G401 (cell line): ENCODE measurements around the gene ZPBP2. TPM values are rescaled to one million over a fixed set of nuclear protein-coding genes. Genes with fewer than 3 reads are reported as not detected.
"Not testable (repeated sequence)": the region's sequence is repeated elsewhere in the genome, so short reads cannot be mapped to it uniquely, and the experiment has no call there.

Source experiments
- DNase-seq: peaks from one replicate; pipeline ENCODE4 v3.0.0-alpha.2; 2015; ENCODE audit warnings: low spot score
- in situ Hi-C: cut with HindIII; loops from 2 replicates; pipeline ENCODE4 v1.10.0; 2016; ENCODE audit warnings: low sequenced_read_pairs, mixed read lengths
- total RNA-seq: library from RNA; depleted of rRNA; stranded (reverse); fragments of >200 nt; shearing (Covaris generic); gene quantifications from 2 replicates; pipeline ENCODE4 v1.2.3, GENCODE V29; 2014

Gene ZPBP2
- total RNA-seq, 1 experiment from 2014 or later, result not detected

DNA sequence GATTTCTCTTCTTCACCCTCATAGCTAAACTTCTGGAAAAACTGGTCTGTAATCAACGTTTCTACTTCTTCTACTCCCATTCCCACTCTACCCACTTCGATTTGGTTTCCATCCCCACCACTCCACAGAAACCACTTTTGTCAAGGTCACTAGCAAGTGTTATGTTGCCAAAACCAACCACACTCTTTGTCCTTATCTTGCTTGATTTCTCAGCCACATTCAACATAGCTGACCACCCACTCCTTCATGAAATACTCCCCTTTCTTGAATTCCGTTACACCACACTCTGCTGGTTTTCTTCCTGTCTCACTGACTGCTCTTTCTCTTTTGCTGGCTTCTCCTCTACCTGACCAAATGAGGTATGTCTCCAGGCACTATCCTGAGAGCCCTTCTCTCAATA lies 15.8 kb upstream of the ZPBP2 start:
- in situ Hi-C loops, result no loop called here
- DNase-seq, result no peak

DNA sequence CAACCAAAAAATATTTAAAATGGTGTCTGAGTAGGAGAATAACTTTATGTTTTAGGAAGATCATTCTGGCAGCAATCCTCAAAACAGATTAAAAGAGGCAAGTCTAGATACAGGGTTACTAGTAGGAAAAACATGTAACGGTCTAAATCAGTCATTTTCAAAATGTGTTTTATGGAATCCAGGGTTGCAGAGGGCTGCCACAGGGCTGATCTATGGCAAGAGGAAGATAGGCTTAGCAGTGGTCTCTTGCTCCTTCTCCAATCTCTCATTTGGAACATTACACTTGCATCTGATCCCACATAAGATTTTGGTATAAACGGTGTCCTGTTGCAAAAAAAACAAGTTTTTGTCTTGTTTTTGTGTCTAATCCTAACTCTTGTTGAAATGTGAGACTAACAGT lies 13.1 kb upstream of the ZPBP2 start:
- no peak for DNase-seq
- in situ Hi-C loops, result no loop called here

DNA sequence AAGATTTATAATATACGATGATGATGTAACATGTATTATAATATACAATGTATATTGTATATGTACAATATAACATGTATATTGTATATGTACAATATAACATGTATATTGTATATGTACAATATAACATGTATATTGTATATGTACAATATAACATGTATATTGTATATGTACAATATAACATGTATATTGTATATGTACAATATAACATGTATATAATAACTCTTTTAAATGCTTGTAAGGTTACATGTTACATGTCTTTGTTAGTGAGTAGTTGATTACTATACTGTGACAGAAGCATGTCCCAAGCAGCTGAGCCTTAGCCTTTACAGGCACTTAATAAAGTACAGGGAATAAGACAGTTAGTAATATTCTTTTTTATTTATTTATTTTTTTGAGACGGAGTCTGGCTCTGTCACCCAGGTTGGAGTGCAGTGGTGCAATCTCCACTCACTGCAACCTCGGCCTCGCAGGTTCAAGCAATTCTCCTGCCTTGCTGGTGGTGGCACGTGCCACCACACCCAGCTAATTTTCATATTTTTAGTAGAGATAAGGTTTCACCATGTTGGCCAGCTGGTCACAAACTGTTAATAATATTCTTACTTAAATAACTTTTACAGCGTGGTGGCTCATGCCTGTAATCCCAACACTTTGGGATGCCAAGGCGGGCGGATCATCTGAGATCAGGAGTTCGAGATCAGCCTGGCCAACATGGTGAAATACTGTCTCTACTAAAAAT lies 11.9 kb upstream of the ZPBP2 start:
- in situ Hi-C loops, DNase-seq: not testable (repeated sequence)

DNA sequence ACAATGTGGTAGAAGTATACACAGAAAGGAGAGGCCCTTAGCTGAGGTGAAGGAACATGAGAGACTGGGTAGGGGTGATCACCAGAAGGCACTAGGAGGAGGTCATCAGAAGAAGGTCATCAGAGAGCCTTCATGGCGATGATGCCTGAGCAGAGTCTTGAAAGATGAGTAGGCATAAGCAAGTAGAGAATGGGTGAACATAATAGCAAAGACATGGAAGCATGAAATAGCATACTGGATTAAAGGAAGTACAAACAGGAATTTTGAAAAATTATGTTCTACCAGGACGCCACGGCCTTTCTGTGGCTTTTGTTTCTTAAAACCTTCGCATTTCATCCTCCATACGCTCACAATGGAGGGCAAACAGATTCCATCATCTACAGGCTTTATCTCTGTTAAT lies 6.8 kb upstream of the ZPBP2 start:
- DNase-seq, result no peak
- in situ Hi-C loops, result no loop called here

DNA sequence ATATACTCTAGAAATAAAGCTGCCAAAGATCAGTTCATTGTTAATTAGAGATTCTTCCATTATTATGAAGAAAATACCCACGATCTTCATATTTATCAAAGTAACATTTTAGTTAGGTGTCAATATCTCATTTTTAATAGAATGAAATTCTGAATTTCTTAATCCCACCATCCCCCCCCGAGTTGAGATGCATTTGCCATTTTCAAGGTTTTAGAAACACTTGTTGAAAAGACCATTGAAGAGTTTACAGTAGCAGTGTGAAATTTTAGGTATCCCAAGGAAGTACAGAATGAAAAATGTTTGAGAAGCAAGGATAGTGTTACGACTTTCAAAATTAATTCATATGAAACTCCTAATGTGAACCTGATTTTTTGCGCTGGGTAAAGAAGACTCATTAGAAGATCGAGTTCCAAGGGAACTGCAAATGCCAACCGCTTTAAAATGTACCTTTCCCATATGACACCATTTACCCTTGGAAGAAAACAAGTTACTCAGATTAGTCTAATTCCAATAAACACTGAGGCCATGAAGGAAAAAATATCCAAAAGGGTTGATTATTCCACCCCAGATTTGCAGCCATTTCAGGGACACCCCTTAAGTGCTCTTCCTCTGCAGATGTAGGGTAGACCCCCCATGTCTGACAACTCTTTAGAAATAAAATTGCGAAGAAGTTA lies 4.6 kb upstream of the ZPBP2 start:
- DNase-seq, result no peak
- in situ Hi-C loops, result no loop called here

DNA sequence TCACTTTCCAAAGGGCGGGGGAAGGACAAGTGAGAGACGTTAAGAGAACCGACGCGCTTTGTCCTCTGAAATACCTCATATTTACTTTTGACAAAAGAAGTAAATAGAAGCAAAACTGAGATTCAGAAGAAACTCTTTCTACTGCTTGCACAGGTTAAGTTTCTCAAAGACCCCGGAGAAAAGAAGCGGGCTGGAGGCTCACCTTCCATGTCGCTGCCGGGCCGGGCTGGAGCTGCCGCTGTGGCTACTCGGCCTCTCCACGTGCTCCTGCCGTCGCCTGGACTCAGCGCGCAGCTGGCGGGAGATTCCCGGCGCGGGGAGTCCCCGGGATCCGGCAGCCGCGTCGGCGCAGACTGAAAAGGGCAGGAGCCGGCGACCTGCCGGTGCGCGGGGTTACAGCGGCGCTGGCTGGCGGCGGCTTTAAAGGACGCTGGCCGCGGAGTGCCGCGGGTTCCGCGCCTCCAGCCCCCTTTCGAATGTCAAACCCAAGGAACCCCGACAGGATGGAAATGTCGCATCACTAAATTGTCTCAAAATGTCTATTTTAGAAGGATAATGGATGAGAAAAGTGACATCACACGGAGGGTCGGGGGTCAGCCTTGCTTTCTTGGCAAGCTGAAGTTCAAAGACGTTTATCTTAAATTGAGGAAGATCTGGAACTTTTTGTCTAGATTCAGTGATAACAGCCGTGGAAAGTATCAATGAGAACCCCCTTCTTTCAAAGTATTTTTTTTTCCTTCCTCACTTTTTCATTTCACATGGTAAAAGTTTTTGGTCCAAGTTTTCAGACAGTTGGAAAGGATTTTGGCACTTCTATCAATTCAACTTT lies 3.9 kb upstream of the ZPBP2 start, which contains the start of gene IKZF3:
IKZF3 (minus strand) TSS at position 395 of the 829 bp plus-strand sequence; CDS start at position 209, 186 bp downstream.
- DNase-seq, result no peak
- in situ Hi-C loops, result no loop called here

DNA sequence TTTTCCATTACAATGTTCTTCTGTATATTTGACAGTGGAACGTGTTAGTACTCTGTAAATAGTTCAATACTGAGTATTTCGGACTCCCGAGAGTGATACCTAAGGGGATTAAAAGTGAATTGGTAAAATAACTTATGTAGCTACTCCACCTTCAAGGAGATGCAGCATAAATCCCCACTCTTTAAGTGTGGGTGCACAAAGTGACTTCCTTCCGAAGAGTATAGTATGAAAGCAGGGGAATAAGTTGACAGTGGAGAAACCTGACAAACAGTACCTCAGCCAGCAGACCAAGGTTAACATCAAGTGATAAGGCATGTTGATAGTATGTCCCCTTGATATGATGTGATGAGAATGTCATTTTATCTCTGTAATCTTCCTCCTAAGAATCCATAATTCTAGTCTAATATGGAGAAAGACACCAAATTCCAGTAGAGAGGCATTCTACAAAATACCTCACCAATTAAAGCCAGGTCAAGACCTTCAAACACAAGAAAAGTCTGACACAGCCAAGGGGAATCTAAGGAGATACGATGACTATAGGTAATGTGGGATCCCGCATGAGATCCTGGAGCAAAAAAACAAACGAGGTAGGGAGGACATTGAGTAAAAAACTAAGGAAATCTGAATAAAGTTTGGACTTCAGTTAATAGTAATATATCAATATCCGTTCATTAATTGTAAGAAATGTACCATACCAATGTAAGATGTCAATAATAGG lies 1.8 kb upstream of the ZPBP2 start:
- in situ Hi-C loops, result no loop called here
- DNase-seq, result no peak

DNA sequence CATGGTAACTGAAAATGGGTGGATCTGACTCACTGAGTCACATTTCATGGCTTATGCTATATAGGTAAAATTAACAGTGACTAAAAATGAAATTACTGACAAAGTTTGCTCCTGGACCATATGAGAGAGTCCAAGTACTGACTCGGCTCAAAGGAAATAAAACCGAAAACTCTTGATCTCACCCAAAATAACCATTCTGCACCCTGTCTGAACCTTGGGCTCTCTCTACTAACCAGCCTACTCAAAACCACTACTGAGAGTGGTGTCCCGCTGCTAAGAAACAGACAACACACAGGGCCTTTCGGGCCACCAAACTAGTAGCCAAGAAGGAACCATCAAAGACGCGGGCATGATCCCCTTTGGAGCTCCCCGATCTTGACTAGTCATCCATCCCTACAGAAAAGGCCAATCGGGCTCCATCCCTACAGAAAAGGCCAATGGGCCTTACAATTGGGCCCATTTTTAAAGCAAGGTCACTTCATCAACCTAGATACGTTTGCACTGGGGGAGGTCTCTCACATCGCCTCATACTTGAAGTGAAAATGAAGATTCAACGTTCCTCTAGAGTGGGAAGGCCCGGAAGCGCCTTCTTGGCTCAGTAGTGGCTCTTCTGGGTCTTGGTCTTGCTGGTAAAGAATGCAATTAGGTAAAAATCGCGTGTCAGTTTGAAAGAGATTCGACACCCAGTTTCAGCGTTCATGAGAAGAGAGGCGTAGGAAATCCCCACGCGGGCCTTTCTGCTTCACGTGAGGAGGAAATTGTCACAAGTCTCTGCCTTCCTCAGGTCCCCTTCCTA lies 720 bp upstream of the ZPBP2 start:
- in situ Hi-C loops, result no loop called here
- DNase-seq, result no peak

DNA sequence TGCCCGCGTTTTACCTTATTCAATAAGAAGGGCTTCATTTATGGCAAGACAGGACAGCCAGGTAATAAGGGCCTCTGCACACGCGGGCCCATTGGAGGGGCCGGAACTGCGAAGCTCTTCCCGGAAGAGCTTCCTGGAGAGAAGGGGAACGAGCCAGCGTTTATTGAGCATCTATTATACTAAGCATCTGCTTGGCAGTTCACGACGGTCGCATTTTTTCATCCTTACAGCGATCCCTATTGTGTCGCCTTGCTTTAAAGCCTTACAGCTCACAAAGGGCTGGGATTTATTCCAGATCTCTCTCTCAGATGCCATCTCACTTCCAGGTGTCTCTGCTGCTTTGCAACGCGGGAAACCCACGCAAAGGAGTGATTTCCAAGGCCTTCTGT lies 546 bp downstream of the ZPBP2 start:
- in situ Hi-C loops, result no loop called here

DNA sequence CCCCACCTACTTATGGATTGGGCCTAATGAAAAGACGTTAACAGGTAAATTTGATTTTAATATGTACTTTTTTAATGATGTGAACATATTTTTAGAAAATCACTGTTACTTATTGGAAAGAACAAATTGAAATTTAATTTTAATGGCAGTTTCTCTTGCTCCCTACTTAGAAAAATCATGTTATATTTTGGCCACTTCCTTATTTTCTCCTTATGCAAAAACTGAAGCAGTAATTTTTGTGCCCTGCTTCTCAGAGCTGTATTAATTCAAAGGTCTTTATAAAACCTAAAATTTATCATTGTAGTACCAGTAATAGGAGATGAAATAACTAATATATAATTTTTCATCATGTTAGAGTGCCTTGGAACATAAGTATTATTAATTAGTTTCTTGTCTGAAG lies 2.8 kb downstream of the ZPBP2 start:
- DNase-seq, result no peak
- in situ Hi-C loops, result no loop called here

More for the DNA sequence above, 546 bp downstream of the ZPBP2 start:
- no peak for DNase-seq

DNA sequence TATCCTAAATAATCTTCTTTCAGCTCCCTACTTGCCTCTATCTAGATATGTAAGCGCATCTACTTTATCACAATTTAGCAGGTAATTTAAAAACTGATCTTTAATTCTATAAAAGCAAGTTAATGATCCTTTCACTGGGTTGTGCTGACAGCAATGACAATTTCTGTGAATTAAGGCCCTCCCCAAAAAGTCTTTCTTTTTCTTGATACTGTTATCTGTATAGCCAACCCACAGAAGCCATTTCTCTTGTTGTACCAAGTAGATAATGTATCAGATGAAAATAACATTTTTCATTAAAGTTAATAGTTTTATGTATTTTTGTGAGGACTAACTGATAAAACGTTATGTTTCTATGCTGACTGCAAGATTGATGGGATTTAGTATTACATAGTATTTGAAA lies 3.8 kb downstream of the ZPBP2 start:
- in situ Hi-C loops, result no loop called here
- no peak for DNase-seq

DNA sequence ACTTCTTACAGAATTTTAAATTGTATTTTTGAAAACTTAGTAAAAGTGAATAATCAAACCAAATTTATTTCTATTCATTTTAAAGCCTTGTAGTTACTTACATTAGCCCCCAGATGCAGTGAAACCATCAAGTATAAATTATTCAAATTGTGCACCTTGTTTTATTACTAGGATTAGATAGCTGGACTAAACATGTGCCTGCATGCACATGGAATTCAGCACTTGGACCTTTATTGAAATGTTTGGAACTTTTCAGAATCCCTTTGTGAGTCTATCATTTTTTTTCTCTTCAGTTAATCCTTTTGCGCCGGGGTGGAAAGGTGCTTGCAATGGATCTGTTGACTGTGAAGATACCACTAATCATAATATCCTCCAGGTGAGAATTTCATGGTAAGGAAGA lies 4.7 kb downstream of the ZPBP2 start:
- in situ Hi-C loops, result no loop called here
- no peak for DNase-seq

DNA sequence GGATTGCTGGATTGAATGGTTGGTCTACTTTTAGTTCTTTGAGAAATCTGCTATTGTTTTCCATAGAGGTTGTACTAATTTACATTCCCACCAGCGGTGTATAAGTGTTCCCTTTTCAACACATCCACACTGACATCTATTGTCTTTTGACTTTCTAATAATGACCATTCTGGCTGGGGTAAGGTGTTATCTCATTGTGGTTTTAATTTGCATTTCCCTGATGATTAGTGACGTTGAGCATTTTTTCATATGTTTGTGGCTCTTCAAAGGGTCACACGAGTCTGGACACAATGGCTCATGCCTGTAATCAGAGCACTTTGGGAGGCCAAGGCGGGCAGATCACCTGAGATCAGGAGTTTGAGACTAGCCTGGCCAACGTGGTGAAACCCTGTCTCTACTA lies 18.1 kb downstream of the ZPBP2 start:
- DNase-seq, in situ Hi-C loops: not testable (repeated sequence)

DNA sequence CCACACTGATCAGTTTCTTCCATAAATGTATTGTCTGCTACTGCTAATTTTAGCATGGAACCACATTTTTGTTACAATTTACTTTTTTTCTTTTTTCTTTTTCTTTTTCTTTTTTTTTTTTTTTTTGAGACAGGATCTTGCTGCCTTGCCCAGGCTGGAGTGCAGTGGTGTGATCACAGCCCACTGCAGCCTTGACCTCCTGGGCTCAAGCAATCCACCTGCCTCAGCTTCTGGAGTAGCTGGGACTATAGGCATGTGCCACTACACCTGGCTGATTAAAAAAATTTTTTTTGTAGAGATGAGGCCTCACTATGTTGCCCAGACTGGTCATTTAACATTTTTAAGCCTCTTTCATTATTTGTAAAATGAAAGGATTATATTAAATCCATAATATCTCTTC lies 19.1 kb downstream of the ZPBP2 start:
- no peak for DNase-seq
- in situ Hi-C loops, result no loop called here

DNA sequence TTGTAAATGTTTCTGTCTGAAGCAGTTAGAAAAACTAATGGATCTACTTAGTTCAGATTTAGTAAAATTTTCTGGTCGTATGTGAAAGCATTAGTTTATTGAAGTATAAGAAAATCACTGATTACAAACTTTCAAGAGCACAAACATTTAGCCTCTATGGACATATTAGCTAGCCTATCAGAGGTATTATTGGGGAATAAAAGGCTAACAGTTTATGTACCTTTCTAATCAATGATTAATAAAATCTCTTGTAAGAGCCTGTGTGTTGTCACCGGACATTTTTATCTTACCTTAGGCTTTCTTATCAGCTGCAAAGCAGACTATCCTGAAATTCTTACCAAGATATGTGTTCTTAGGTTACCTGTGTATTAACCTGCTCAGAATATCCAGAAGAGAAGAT lies 21.2 kb downstream of the ZPBP2 start:
- DNase-seq, result no peak
- in situ Hi-C loops, result no loop called here

DNA sequence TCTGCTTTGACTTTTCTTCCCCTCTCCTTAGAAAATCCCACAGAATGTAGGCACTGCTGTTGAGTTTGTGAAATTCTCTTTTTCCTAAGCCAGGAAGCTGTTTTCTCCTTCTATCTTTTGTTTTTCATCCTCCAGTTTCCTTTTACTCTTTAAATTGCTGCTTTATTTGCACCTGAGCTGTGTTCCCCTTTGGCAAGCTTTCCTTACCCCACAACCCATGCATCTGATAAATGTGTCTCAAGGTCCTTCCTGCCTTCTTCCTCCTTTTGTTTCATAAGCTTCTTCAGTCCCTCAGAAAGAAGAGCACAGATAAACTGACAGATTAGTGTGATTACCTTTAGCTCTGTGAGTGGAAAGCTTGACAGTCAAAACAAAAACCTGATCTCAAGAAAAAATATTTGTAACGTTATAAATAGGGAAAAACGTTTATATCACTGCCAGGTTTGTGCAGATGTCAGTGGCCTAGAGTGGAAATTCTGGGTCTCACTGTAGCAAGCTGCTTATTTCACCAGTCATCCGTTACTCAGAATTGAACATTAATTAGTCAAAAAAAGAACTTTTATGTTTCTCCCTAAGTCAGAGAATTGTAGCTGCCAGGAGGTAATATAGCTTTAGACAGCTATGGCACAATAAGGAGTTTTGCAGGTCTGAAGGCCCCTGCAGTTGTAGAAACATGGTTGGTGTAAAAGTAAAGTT lies 26.8 kb downstream of the ZPBP2 start:
- in situ Hi-C loops, result no loop called here

DNA sequence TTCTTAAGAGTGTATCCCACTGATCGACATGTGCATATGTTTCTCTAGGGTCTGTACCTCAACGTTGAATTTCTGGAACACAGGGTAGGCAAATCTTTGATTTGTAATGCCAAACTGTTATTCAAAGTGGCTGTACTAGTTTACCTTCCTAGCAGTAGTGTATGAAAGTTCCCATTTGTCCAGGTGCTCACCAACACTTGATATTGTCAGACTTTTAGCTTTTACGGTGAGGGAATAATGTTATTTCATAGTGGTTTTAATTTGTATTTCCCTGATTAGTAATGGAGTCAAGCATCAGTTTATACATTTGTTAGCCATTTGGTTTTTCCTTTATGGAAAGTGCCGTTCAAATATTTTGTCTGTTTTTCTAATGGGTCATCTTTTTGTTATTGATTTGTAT lies 30.1 kb downstream of the ZPBP2 start:
- in situ Hi-C loops, result no loop called here
- no peak for DNase-seq

More for the DNA sequence above, 26.8 kb downstream of the ZPBP2 start:
- no peak for DNase-seq

DNA sequence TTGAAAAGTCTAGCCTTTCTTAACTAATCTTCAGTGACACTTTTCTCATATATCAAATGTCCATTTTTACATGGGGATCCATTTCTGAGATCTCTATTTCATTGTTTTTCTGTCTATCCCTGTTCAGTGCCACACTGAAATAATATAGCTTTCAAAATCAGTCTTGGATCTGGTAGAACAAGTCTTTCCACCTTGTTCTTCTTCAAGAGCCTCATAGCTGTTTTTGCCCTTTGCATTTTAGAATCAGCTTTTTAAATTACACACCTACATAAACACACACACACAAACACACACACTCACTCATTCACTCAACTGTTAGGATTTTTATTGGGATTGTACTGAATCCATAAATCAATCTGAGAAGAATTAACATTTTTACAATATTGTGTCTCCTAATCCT lies 31.2 kb downstream of the ZPBP2 start:
- in situ Hi-C loops, result no loop called here
- no peak for DNase-seq
